Measurements from ENCODE around the gene PRRX2.
A peak's percentile ranks its signal among the peaks of the same experiment; 100 is the strongest.

PRRX2 gene

GRCh38 chr9:129718647-129719046, 53.2 kb downstream of the PRRX2 start:
- no peak for DNase-seq
- intact Hi-C loops (cut with DNase I) = no loop called here

- DNase-seq = no peak
- intact Hi-C loops (cut with DNase I) = no loop called here
Observed at GRCh38 chr9:129719135-129719534, 53.7 kb downstream of the PRRX2 start.

- intact Hi-C loops (cut with DNase I) = no loop called here
- DNase-seq = no peak
Observed at GRCh38 chr9:129720181-129720864, 54.9 kb downstream of the PRRX2 start.

GRCh38 chr9:129720865-129721545, 55.6 kb downstream of the PRRX2 start:
- no peak for DNase-seq
- intact Hi-C loops (cut with DNase I) = no loop called here

- intact Hi-C loops (cut with DNase I) = no loop called here
- DNase-seq = no peak
Observed at GRCh38 chr9:129722913-129723312, 57.5 kb downstream of the PRRX2 start.

- intact Hi-C loops (cut with DNase I) = no loop called here
- DNase-seq = no peak
Observed at GRCh38 chr9:129724456-129725190, 59.2 kb downstream of the PRRX2 start.

GRCh38 chr9:129725795-129726251, 60.4 kb downstream of the PRRX2 start:
- intact Hi-C loops (cut with DNase I) = no loop called here

GRCh38 chr9:129726322-129727160, 61.1 kb downstream of the PRRX2 start:
- DNase-seq = peak; percentile 26 to 85 (median 66)
- intact Hi-C loops (cut with DNase I) = no loop called here

More at GRCh38 chr9:129725795-129726251, 60.4 kb downstream of the PRRX2 start:
- peak in 14 of 42 donors; percentile 8 to 65 (median 24) for DNase-seq

- intact Hi-C loops (cut with DNase I) = no loop called here
- no peak for DNase-seq
Observed at GRCh38 chr9:129728744-129729143, 63.3 kb downstream of the PRRX2 start.

- intact Hi-C loops (cut with DNase I) = no loop called here
- no peak for DNase-seq
Observed at GRCh38 chr9:129731477-129732085, 66.1 kb downstream of the PRRX2 start.

- DNase-seq = no peak
- intact Hi-C loops (cut with DNase I) = no loop called here
Observed at GRCh38 chr9:129732100-129732499, 66.7 kb downstream of the PRRX2 start.

GRCh38 chr9:129732946-129733631, 67.6 kb downstream of the PRRX2 start:
- intact Hi-C loops (cut with DNase I) = no loop called here
- DNase-seq = no peak

- intact Hi-C loops (cut with DNase I) = no loop called here
- DNase-seq = no peak
Observed at GRCh38 chr9:129733632-129733953, 68.1 kb downstream of the PRRX2 start.

GRCh38 chr9:129735546-129735945, 70.1 kb downstream of the PRRX2 start:
- intact Hi-C loops (cut with DNase I) = loop anchor here (5.0 kb wide), 1 partner anchor 47 kb away; no protein-coding TSS in a partner anchor
- DNase-seq = no peak

- no peak for DNase-seq
- intact Hi-C loops (cut with DNase I) = loop anchor here (5.0 kb wide), 1 partner anchor 46 kb away; no protein-coding TSS in a partner anchor
Observed at GRCh38 chr9:129736334-129736733, 70.9 kb downstream of the PRRX2 start.

- intact Hi-C loops (cut with DNase I) = loop anchor here (5.0 kb wide), 1 partner anchor 45 kb away; no protein-coding TSS in a partner anchor
- peak; percentile 62 to 94 (median 84) for DNase-seq
Observed at GRCh38 chr9:129737479-129738274, 72.2 kb downstream of the PRRX2 start.

- intact Hi-C loops (cut with DNase I) = loop anchor here (5.0 kb wide), 1 partner anchor 43 kb away; no protein-coding TSS in a partner anchor
Observed at GRCh38 chr9:129739432-129739831, 74.0 kb downstream of the PRRX2 start.

More at GRCh38 chr9:129739432-129739831, 74.0 kb downstream of the PRRX2 start:
- DNase-seq = no peak
